K562 (cell line): Measurements from ENCODE around the gene TNPO2. TPM values are rescaled to one million over a fixed set of nuclear protein-coding genes. Genes with fewer than 3 reads are reported as not detected.

ENCODE experiments used
- ATAC-seq: fragments of 200-7000 bp; cut with Tn5 transposase; 3 replicates; pipeline ENCODE4 v1.9.1; 2020; ENCODE audit warnings: moderate library complexity
- BruUV-seq: library from RNA; stranded (reverse); fragments of 400-500 nt; replicated peaks from 2 replicates; lab custom pipeline; 2021; lab: Mats Ljungman, UMichigan
- CTCF ChIA-PET: fragments of 300-600 bp; formaldehyde crosslinking; extraction: SDS; loops from one replicate; lab custom pipeline; 2021; ENCODE audit warnings: low intra/inter-chr PET ratio; lab: Yijun Ruan, JAX
- POLR2A ChIA-PET: fragments of 300-600, 350-650 bp; sonication (Branson Sonifier 250); formaldehyde crosslinking; extraction: SDS; loops from one replicate; lab custom pipeline; 2021; ENCODE audit warnings: antibody characterized with exemption, inconsistent platforms; lab: Yijun Ruan, JAX
- DNase-seq, 4 experiments: peaks; one replicate each; pipeline versions ENCODE4 v3.0.0 to v3.0.0-alpha.2; 2011 to 2018; ENCODE audit warnings: low spot score in 3 of 4, mixed read lengths in 3 of 4; ENCODE audit errors: extremely low read depth in 1 of 4
- FAIRE-seq: peaks from 2 replicates; lab custom pipeline; 2011; peaks lifted over from hg19 to GRCh38; lab: Jason Lieb, UNC
- H2AFZ ChIP-seq: 2 replicates; pipeline ENCODE4 v1.6.0; 2011; ENCODE audit warnings: low read depth, low read length, control low read depth, inconsistent platforms
- H3K27ac ChIP-seq: fragments of 200-600 bp; 3 replicates; pipeline ENCODE4 v1.8.0; 2011; ENCODE audit warnings: low read depth, mild to moderate bottlenecking, control low read depth, inconsistent platforms, low read length, moderate library complexity, mixed read lengths; ENCODE audit errors: extremely low read depth
- H3K27me3 ChIP-seq, 2 experiments: fragments of 300-600 bp in 1 of 2; 2 replicates in 1 of 2; 3 replicates in 1 of 2; pipeline versions ENCODE4 v1.6.0 to v1.8.0; 2011; ENCODE audit warnings: inconsistent platforms in 2 of 2, low read length in 2 of 2, mild to moderate bottlenecking in 1 of 2, mixed read lengths in 1 of 2, moderate library complexity in 1 of 2; ENCODE audit not compliant: control insufficient read depth in 2 of 2, insufficient read depth in 2 of 2
- H3K36me3 ChIP-seq: fragments of 300-600 bp; 3 replicates; pipeline ENCODE4 v1.8.0; 2011; ENCODE audit warnings: mild to moderate bottlenecking, low read length, inconsistent platforms; ENCODE audit not compliant: control insufficient read depth, insufficient read depth
- H3K4me1 ChIP-seq, 2 experiments: fragments of 200-600 bp in 1 of 2; replicated peaks in 1 of 2; 2 replicates in 1 of 2; 3 replicates in 1 of 2; pipeline versions ENCODE4 v1.5.1 to v1.8.0; 2011; ENCODE audit warnings: inconsistent platforms in 2 of 2, low read length in 2 of 2, mild to moderate bottlenecking in 1 of 2, mixed read lengths in 1 of 2, moderate library complexity in 1 of 2; ENCODE audit not compliant: control insufficient read depth in 2 of 2, insufficient read depth in 2 of 2
- H3K4me2 ChIP-seq: 2 replicates; pipeline ENCODE4 v1.6.1; 2011; ENCODE audit warnings: low read length, control low read depth, inconsistent platforms, mixed read lengths; ENCODE audit not compliant: insufficient read depth
- H3K4me3 ChIP-seq: fragments of 200-600 bp; sonication (generic), shearing (Covaris generic); 2 replicates; pipeline ENCODE4 v1.5.1; 2016; ENCODE audit warnings: control low read depth, inconsistent platforms
- H3K79me2 ChIP-seq: fragments of 200-600 bp; 3 replicates; pipeline ENCODE4 v1.8.0; 2011; ENCODE audit warnings: low read length, inconsistent platforms; ENCODE audit not compliant: control insufficient read depth, insufficient read depth
- H3K9ac ChIP-seq, 2 experiments: 2 replicates each; pipeline versions ENCODE4 v1.6.0 to v1.6.1; 2011; ENCODE audit warnings: low read depth in 2 of 2, low read length in 2 of 2, control low read depth in 1 of 2, inconsistent platforms in 1 of 2, mild to moderate bottlenecking in 1 of 2, mixed read lengths in 1 of 2; ENCODE audit not compliant: insufficient read depth in 1 of 2
- H3K9me1 ChIP-seq: one replicate; pipeline ENCODE4 v1.6.0; 2011; ENCODE audit warnings: inconsistent platforms, mild to moderate bottlenecking, low read length, moderate library complexity; ENCODE audit not compliant: control insufficient read depth, insufficient read depth
- H3K9me3 ChIP-seq: replicated peaks from 2 replicates; pipeline ENCODE4 v1.5.1; 2011; ENCODE audit warnings: low read depth, low read length, inconsistent platforms; ENCODE audit not compliant: control insufficient read depth, insufficient read depth
- H4K20me1 ChIP-seq: replicated peaks from 2 replicates; pipeline ENCODE4 v1.6.1; 2011; ENCODE audit warnings: low read length, inconsistent platforms, mixed read lengths; ENCODE audit not compliant: control insufficient read depth, insufficient read depth
- ADNP ChIP-seq: fragments of 200-800 bp; sonication (Bioruptor generic); IDR thresholded peaks from 2 replicates; pipeline ENCODE4 v1.6.1; 2016; ENCODE audit warnings: missing genetic modification characterization, missing compliant biosample characterization
- GMEB1 ChIP-seq: fragments of 250-450 bp; sonication (Bioruptor Pico); IDR thresholded peaks from 2 replicates; pipeline ENCODE4 v1.4.0; 2020; ENCODE audit warnings: mild to moderate bottlenecking
- MED1 ChIP-seq: sonication (generic); formaldehyde crosslinking; IDR thresholded peaks from 2 replicates; pipeline ENCODE4 v1.8.1; 2023; ENCODE audit warnings: missing genetic modification reagents, borderline replicate concordance
- ZBTB11 ChIP-seq, 3 experiments: fragments of 200-800 bp in 1 of 3; fragments of 250-450 bp in 1 of 3; fragments of 450-650 bp in 1 of 3; sonication (Bioruptor Pico) in 1 of 3; sonication (Bioruptor generic) in 1 of 3; formaldehyde crosslinking in 1 of 3; IDR thresholded peaks; 2 replicates each; pipeline versions ENCODE4 v1.6.1 to v1.8.0; 2016 to 2022; ENCODE audit warnings: mild to moderate bottlenecking in 2 of 3, missing genetic modification characterization in 2 of 3, missing compliant biosample characterization in 1 of 3, moderate library complexity in 1 of 3
- WGBS: fragments of 100-300 bp; shearing (Covaris generic); methylation state at CpG from one replicate; pipeline ENCODE4 v1.1.6; 2016; ENCODE audit warnings: low coverage, mixed read lengths; ENCODE audit not compliant: insufficient coverage; ENCODE audit errors: missing lambda C conversion rate; 5-methylcytosine and 5-hydroxymethylcytosine counted together
- in situ Hi-C: fragments of 300-500 bp; cut with MboI; formaldehyde crosslinking; loops from 4 replicates; pipeline ENCODE4 v1.15.0; 2018; ENCODE audit warnings: inconsistent platforms, mixed read lengths
- intact Hi-C: fragments of 100-400 bp; cut with micrococcal nuclease; formaldehyde crosslinking; loops from 2 replicates; pipeline ENCODE4 v1.14.2; 2022
- polyA plus RNA-seq, 8 experiments: library from polyadenylated mRNA; depleted of rRNA in 4 of 8; stranded (reverse) in 5 of 8; unstranded in 3 of 8; fragments of >200 nt; fragmentation: Nextera tagmentation in 2 of 8; fragmentation: Illumina TruSeq in 1 of 8; extraction: Ambion mirVana in 2 of 8; extraction: Trizol in 1 of 8; gene quantifications; 2 replicates each; pipeline versions ENCODE4 v1.2.1 to v1.2.3, GENCODE V29; 2011 to 2014; ENCODE audit warnings: inconsistent platforms in 1 of 8, missing spikeins in 1 of 8
- total RNA-seq, 7 experiments: library from RNA; depleted of rRNA in 6 of 7; stranded (reverse); fragments of >200 nt in 6 of 7; fragmentation: Illumina TruSeq in 2 of 7; extraction: Trizol in 2 of 7; gene quantifications; 2 replicates each; pipeline versions ENCODE4 v1.2.1 to v1.2.3, GENCODE V29; 2011 to 2021; ENCODE audit warnings: low replicate concordance in 1 of 7

TNPO2 gene
- total and polyA plus RNA-seq, 9 of the 15 experiments (the other 6 are each of a cell fraction or from before 2014, with no cell fraction given), result 6.0 to 126 (median 53.8) TPM

GRCh38 chr19:12668346-12668745 is 55.4 kb downstream of the TNPO2 start:
- ATAC-seq, result no peak
- DNase-seq, result no peak
- intact Hi-C loops (no loop called here), in situ Hi-C loops (no loop called here)
- peaks cover 18 to 57% of the 10 kb centered on the region in 2 experiments; a peak in 4 of 5 replicates for H3K4me1 ChIP-seq
- H3K9me3 ChIP-seq, result no peaks in the 10 kb centered on the region
- BruUV-seq, result no TSS peak
- no peaks in the 10 kb centered on the region for H3K27me3 ChIP-seq
- H3K79me2 ChIP-seq, result peaks cover 34% of the 10 kb centered on the region
- H3K4me3 ChIP-seq, result peak overlapping the region; percentile 74
- peak overlapping the region; percentile 88 for H3K4me2 ChIP-seq
- H3K9me1 ChIP-seq, result no peaks in the 10 kb centered on the region
- FAIRE-seq, result no peak
- H4K20me1 ChIP-seq, result peaks cover 5% of the 10 kb centered on the region; the same call in 1 of the 2 replicates
- TF ChIP-seq MED1 (CRISPR knock-in tag) (no peak), GMEB1 (no peak), ZBTB11 (CRISPR knock-in tag; IDR thresholded peaks at IDR 0.05) (no peak), ADNP (tag) (no peak)
- H3K36me3 ChIP-seq, result peaks cover 34% of the 10 kb centered on the region; the same call in 2 of the 3 replicates
- H3K27ac ChIP-seq, result peak overlapping the region; percentile 94; the same call in 2 of the 3 replicates
- H3K9ac ChIP-seq, result peak overlapping the region; percentile 88 to 100; a peak in 3 of 4 replicates
- no peak overlapping the region; the same call in 1 of the 2 replicates for H2AFZ ChIP-seq
- POLR2A ChIA-PET, result interaction anchor here (0.5 to 4.7 kb wide), 5 partner anchors 12 to 853 kb away, joined by 3 to 39 read pairs (median 4); partner anchors contain the start of genes DHPS and ZNF442
- 15% methylated on average over 8 of the region's 8 CpGs for WGBS
- CTCF ChIA-PET, result no interaction called here
